Measurements from ENCODE around the gene RBM26. TPM values are rescaled to one million over a fixed set of nuclear protein-coding genes. Genes with fewer than 3 reads are reported as not detected.
A peak's percentile ranks its signal among the peaks of the same experiment; 100 is the strongest.

Gene RBM26
- polyA plus RNA-seq, 1 donor from 2014 or later: 112 TPM

- peaks cover 4% of the 10 kb centered on the region for H3K36me3 ChIP-seq (ENCODE audit: insufficient read depth, low read length)
- H3K79me2 ChIP-seq (replicated peaks; ENCODE audit: insufficient read depth, low read length): no peaks in the 10 kb centered on the region
- TF ChIP-seq RAD21 (conservative IDR thresholded peaks at IDR 0.05) (no peak), EP300 (conservative IDR thresholded peaks at IDR 0.05; ENCODE audit: poor library complexity, severe bottlenecking) (no peak), TAF1 (IDR thresholded peaks at IDR 0.05; ENCODE audit: low read depth) (no peak), CTCF (IDR thresholded peaks at IDR 0.05; ENCODE audit: poor library complexity, severe bottlenecking) (no peak), EZH2 (IDR thresholded peaks at IDR 0.05; ENCODE audit: borderline replicate concordance, insufficient read depth, low read length, poor library complexity, severe bottlenecking) (no peak), REST (IDR thresholded peaks at IDR 0.05; ENCODE audit: borderline replicate concordance) (no peak), MXI1 (conservative IDR thresholded peaks at IDR 0.05; ENCODE audit: poor library complexity, severe bottlenecking) (no peak), SMC3 (conservative IDR thresholded peaks at IDR 0.05; ENCODE audit: poor library complexity) (no peak)
- no peak overlapping the region for H3K27ac ChIP-seq (ENCODE audit: low read length)
- H3K4me3 ChIP-seq (ENCODE audit: low read length): no peak overlapping the region
- H3K4me2 ChIP-seq (ENCODE audit: low read length): no peak overlapping the region
- H4K20me1 ChIP-seq (ENCODE audit: insufficient read depth): no peaks in the 10 kb centered on the region
- no peak overlapping the region for H2AFZ ChIP-seq (ENCODE audit: low read depth, low read length)
- no peaks in the 10 kb centered on the region for H3K9me3 ChIP-seq (ENCODE audit: low read length)
- no peaks in the 10 kb centered on the region for H3K27me3 ChIP-seq (ENCODE audit: insufficient read depth, low read depth, low read length)
- H3K9me2 ChIP-seq (ENCODE audit: insufficient read depth, low read length): no peaks in the 10 kb centered on the region
- no peak overlapping the region for H3K9ac ChIP-seq (ENCODE audit: low read length)
- H3F3A ChIP-seq (ENCODE audit: insufficient read depth, low read length, poor library complexity, severe bottlenecking): no peaks in the 10 kb centered on the region
These were observed 64.9 kb downstream of the RBM26 start for GRCh38 chr13:79341202-79341601.

- H3K36me3 ChIP-seq (ENCODE audit: insufficient read depth, low read length): peaks cover 4% of the 10 kb centered on the region
- no peak overlapping the region for H3K4me2 ChIP-seq (ENCODE audit: low read length)
- H3K9me2 ChIP-seq (ENCODE audit: insufficient read depth, low read length): no peaks in the 10 kb centered on the region
- no peaks in the 10 kb centered on the region for H3K79me2 ChIP-seq (replicated peaks; ENCODE audit: insufficient read depth, low read length)
- no peaks in the 10 kb centered on the region for H3K9me3 ChIP-seq (ENCODE audit: low read length)
- H3K27ac ChIP-seq (ENCODE audit: low read length): no peak overlapping the region
- H3K9ac ChIP-seq (ENCODE audit: low read length): no peak overlapping the region
- no peaks in the 10 kb centered on the region for H3F3A ChIP-seq (ENCODE audit: insufficient read depth, low read length, poor library complexity, severe bottlenecking)
- no peak for TF ChIP-seq TAF1 (IDR thresholded peaks at IDR 0.05; ENCODE audit: low read depth)
- TF ChIP-seq CTCF (IDR thresholded peaks at IDR 0.05; ENCODE audit: poor library complexity, severe bottlenecking): peak; percentile 19
- peak; percentile 28 for TF ChIP-seq RAD21 (conservative IDR thresholded peaks at IDR 0.05)
- no peaks in the 10 kb centered on the region for H4K20me1 ChIP-seq (ENCODE audit: insufficient read depth)
- no peaks in the 10 kb centered on the region for H3K27me3 ChIP-seq (ENCODE audit: insufficient read depth, low read depth, low read length)
- H2AFZ ChIP-seq (ENCODE audit: low read depth, low read length): no peak overlapping the region
- no peak overlapping the region for H3K4me3 ChIP-seq (ENCODE audit: low read length)
These were observed 65.6 kb downstream of the RBM26 start for GRCh38 chr13:79340490-79340889.

All from neural cell (in vitro differentiated cells).